Stimulated activated CD8-positive, alpha-beta memory T cell treated with anti-CD3 and anti-CD28 coated beads, Interleukin-4, amount 100 ng/mL, for 1 hour (primary cell): Measurements from ENCODE around the gene RPL22.

Experiments used
- DNase-seq, 2 donors: peaks; one replicate each; pipeline ENCODE4 v3.0.0-alpha.2; 2020; ENCODE audit warnings: low read depth in 2 of 2, low spot score in 1 of 2

Gene RPL22

GRCh38 chr1:6157132-6157527, 42.3 kb downstream of the RPL22 start:
- DNase-seq, result no peak

- no peak for DNase-seq
These were observed 44.7 kb downstream of the RPL22 start for GRCh38 chr1:6154525-6155319.

- DNase-seq, result no peak
These were observed 46.5 kb downstream of the RPL22 start for GRCh38 chr1:6152882-6153281.

- no peak for DNase-seq
These were observed 47.2 kb downstream of the RPL22 start for GRCh38 chr1:6152181-6152580.

- DNase-seq, result no peak
These were observed 48.0 kb downstream of the RPL22 start for GRCh38 chr1:6151291-6151822.

GRCh38 chr1:6150006-6150938, 49.1 kb downstream of the RPL22 start:
- no peak for DNase-seq

GRCh38 chr1:6149597-6149996, 49.8 kb downstream of the RPL22 start:
- no peak for DNase-seq

- DNase-seq, result peak; percentile 16 to 44
These were observed 50.7 kb downstream of the RPL22 start for GRCh38 chr1:6148497-6149241.

- no peak for DNase-seq
These were observed 53.5 kb downstream of the RPL22 start for GRCh38 chr1:6145864-6146410.

GRCh38 chr1:6145396-6145750, 54.0 kb downstream of the RPL22 start:
- DNase-seq, result no peak

- DNase-seq, result no peak
These were observed 54.6 kb downstream of the RPL22 start for GRCh38 chr1:6144647-6145395.

GRCh38 chr1:6144175-6144574, 55.2 kb downstream of the RPL22 start:
- no peak for DNase-seq

GRCh38 chr1:6143395-6143794, 56.0 kb downstream of the RPL22 start:
- DNase-seq, result no peak

- DNase-seq, result no peak
These were observed 56.7 kb downstream of the RPL22 start for GRCh38 chr1:6142734-6143133.

GRCh38 chr1:6142036-6142621, 57.3 kb downstream of the RPL22 start:
- DNase-seq, result no peak

GRCh38 chr1:6141592-6141991, 57.8 kb downstream of the RPL22 start:
- DNase-seq, result no peak

GRCh38 chr1:6140413-6140812, 59.0 kb downstream of the RPL22 start:
- DNase-seq, result no peak

- DNase-seq, result no peak
These were observed 61.6 kb downstream of the RPL22 start for GRCh38 chr1:6137758-6138157.

GRCh38 chr1:6136516-6137220, 62.7 kb downstream of the RPL22 start:
- no peak for DNase-seq
